Measurements from ENCODE around the gene PRXL2A.
A peak's percentile ranks its signal among the peaks of the same experiment; 100 is the strongest.

Gene PRXL2A

DNA sequence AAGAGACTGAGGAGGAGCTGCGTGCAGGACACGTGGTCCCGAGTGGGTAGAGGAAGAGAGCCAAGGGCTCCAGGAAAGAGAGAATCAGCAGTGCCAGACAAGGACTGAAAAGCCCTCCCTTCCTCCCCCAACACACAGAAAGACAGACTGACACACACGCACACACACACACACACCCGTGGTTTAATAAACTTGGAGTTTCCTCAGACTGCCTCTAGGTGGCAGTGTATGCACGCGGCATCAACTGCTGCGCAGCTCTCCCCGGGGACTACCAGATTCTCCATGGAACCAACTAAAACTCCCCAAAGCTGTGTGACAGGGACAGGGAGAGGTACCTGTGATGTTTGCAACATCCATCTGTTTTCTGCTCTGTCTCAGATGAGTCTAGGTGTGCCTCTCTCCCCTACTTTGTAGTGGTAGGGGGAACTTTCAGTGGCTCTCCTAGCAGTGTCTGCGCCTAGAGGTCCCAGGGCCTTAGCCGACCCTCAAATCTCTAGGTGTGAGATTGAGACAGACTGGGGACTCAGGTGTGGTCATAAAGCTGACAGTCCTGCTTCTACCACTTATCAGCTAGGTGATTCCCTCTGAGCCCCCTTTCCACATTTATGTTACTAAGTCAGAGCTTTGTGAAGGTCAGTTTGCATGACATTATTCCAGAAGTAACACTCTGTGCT is 36.4 kb downstream of the PRXL2A start:
- DNase-seq (ENCODE audit: low read depth in 2 of 2), result peak in 1 of 2 donors; percentile 49

- no peak for DNase-seq (ENCODE audit: low read depth in 2 of 2)
Measured at GRCh38 chr10:80447436-80448190, 39.3 kb downstream of the PRXL2A start.

DNA sequence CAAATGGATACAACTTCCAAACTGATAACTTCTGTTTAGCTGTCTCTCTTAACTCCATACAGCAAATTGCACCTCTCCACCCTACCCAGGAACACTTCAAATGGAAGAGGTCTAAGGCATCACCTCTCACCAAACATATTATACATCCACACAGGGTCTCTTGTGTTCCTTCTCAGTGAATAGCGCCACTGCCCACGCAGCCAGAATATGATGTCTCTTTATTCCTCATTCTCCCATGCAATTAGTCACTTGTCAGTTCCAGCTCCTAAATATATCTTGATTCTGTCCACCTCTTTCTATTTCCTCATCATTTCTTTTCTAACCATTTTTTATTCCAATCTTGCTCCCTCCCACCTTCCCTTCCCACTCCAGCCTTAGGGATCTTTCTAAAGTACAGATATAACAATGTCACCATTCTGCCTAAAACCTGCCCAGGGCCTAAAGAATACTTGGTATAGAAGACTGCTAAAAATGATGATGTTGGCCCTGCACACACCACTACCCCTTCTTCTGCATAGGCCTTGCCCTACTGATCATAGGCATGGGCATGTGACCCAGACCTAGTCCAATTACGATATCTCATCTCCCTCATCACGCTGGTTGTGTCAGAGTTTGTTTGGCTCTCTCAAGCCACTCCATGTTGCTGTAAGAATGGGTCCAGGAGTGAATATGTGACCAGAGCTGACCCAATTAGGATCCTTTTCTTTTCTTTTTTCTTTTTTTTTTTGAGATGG is 40.0 kb downstream of the PRXL2A start:
- no peak for DNase-seq (ENCODE audit: low read depth in 2 of 2)

DNA sequence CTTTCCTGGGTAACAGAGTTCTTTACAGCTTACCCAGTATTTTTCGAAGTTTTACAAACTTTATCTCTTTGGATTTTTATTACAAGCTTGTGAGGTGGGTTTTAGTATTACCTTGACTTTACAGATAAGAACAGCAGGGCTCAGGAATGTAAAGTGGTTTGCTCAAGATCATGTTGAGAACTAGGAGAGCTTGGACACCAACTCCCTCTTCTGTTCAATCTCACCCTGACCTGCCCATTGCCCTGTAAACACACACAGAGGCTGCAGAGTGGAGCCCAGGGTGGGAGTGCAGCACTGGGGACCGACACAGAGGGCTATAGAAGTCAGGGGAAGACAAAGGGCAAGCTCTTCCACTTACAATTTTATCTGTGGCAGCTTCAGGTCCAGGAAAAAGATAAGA is 41.2 kb downstream of the PRXL2A start:
- no peak for DNase-seq (ENCODE audit: low read depth in 2 of 2)

DNA sequence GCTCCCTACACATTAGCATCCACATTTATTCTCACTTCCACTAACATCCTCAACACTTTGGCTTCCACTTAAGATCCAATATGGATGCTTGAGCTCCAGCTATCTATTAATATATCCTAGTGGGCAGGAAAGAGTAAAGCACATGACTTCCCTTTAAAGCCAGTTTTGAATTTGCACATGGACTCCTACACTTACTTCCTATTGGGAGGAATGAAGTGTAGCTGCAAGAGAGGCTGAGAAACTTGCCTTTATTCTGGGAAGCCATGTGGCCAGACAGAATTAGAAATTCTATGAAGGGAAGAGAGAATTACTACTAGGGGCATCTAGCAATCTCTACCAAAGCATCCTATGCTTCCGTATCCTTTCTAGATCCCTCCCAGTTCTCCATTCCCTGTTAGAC is 42.8 kb downstream of the PRXL2A start:
- DNase-seq (ENCODE audit: low read depth in 2 of 2), result no peak

DNA sequence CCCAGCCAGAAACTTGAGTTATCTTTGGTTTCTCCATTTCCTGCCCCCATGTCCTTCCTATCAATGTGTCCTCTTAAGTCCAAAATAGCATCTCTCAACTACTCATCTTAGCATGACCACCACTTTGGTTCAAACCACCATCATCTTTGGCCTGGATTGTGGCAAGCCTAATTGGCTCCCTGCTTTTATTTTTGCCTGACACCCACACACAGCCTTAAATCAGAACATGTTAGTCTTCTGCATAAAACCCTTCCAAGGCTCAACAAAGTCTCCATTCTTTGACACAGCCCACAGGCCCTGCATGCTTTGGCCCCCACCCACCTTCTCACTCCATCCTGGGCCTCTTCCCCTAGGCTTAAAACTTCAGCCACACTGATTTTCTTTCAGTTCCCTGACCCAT is 43.7 kb downstream of the PRXL2A start:
- no peak for DNase-seq (ENCODE audit: low read depth in 2 of 2)

DNA sequence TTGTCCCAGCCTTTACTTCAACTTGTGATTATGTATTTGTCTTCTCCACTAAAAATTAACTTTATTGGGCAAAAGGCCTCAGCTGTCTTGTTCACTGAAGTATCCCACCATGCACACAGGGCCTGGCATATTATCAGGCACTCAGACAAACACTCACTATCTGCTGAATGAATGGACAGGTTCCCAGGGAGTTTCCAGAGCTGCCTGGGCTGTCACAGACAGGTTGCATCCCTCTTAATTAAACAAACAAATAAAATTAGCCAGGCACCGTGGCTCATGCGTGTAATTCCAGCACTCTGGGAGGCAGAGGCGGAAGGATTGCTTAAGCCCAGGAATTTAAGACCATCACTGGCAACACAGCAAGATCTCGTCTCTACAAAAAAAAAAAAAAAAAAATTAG is 44.3 kb downstream of the PRXL2A start:
- DNase-seq (ENCODE audit: low read depth in 2 of 2), result no peak

DNA sequence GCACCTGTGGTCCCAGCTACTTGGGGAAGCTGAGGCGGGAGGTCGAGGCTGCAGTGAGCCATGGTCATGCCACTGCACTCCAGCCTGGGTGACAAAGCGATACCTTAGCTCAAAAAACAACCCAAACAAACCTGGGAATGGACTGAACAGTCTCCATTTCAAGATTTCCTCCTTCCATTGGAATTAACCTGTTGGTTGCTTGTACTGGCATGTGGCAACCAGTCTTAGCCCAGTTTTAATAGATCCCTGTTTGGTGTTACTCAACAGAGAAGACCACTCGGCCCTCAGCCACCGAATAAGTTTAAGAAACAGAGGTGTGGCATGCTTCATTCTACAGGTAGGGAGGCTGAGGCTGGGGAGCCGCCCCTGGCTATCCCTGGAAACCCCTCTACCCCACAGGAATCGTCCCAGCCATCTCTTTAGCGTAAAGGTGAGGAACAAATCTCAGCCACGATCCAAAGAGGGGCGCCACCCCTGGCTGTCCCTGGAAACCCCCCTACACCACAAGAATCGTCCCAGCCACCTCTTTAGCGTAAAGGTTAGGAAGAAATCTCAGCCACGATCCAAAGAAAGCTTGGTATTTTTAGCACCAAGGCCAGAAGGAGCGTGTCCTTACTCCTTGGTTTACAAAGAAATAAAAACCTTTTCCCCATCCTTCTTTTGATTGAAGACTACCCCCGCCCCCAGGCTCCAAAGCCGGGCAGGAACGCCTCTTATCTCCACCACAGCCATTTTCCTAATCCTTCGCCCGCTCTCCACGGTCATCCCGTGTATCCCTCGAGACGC is 44.9 kb downstream of the PRXL2A start:
- DNase-seq (ENCODE audit: low read depth in 2 of 2), result no peak

- DNase-seq (ENCODE audit: low read depth in 2 of 2), result peak; percentile 47 to 50
Measured at GRCh38 chr10:80453842-80454512, 45.6 kb downstream of the PRXL2A start, which contains the start of gene TSPAN14. Gene TSPAN14, plus strand, starts transcription at chr10:80454310. Its CDS starts 34,924 bp downstream, at chr10:80489234.

GRCh38 chr10:80454513-80455460 is 46.4 kb downstream of the PRXL2A start:
- no peak for DNase-seq (ENCODE audit: low read depth in 2 of 2)

GRCh38 chr10:80455461-80456349 is 47.4 kb downstream of the PRXL2A start:
- no peak for DNase-seq (ENCODE audit: low read depth in 2 of 2)

GRCh38 chr10:80457554-80458262 is 49.4 kb downstream of the PRXL2A start:
- no peak for DNase-seq (ENCODE audit: low read depth in 2 of 2)

GRCh38 chr10:80458263-80458625 is 49.9 kb downstream of the PRXL2A start:
- DNase-seq (ENCODE audit: low read depth in 2 of 2), result no peak

DNA sequence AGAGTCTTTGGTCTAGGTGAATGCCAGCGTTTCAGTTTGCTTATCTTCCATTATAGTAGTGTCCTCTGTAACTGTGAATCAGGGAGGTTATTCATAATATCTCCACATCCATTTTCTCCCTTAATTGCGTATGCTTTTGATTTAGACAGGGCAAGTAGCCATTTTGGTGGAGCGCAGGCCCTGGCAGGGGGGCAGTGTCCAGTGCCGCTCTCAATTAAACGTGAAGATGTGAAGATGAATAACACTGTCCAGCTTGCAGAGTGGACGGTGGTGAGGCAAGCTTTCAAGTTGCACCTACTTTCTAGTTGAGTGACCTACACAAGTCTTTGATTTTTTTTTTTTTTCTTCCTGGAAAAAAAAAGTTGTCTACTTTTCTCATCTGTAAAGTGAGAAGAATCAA is 50.3 kb downstream of the PRXL2A start:
- no peak for DNase-seq (ENCODE audit: low read depth in 2 of 2)

GRCh38 chr10:80459047-80459865 is 50.9 kb downstream of the PRXL2A start:
- DNase-seq (ENCODE audit: low read depth in 2 of 2), result peak; percentile 42 to 51

DNA sequence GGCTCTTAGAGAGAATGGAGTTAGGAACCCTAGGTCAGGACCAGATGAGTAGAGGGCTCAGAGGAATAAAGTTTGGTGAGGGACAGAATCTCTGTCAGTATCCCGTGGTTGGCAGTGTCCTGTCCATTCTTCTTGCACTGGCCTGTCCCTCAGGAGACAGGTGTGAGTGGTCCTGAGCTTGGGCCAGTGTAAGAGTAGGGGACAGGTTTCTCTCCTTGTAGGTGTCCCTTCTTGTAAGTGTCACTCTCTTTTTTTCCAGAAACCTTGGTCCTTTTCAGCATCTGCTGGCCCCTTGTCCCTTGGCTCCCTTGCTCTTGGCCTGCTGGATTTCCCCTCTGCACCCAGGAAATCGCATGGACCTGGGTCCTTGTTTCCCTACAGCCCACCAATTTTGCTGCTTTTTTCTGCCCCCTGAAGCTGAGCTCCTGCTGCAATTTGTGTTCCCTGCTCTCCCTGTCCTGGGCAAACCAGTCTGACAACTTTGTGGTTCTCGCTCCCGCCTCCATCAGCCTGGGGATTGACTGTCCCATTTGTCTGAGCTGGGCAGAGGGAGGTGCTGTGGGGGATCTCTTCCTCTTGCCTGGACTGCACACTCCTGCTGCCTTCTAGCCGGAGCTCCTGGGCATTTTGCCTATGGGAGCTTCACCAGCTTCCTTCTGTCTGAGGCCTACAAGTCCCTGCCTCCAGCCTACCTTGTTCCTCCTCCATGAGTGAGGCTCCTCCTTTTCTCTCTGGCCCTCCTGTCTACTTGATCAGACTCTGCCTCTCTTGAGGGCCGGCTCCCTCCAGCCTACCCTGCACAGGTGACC is 52.3 kb downstream of the PRXL2A start:
- no peak for DNase-seq (ENCODE audit: low read depth in 2 of 2)

Data from stimulated activated CD8-positive, alpha-beta memory T cell treated with anti-CD3 and anti-CD28 coated beads, Interleukin-7, amount 100 ng/mL, for 1 hour (primary cell).